K562 (cell line): Measurements from ENCODE around the gene ORC1. TPM values are rescaled to one million over a fixed set of nuclear protein-coding genes. Genes with fewer than 3 reads are reported as not detected.

Experiments used
- ATF7 ChIP-seq: fragments of 450-650 bp; IDR thresholded peaks from 2 replicates; pipeline ENCODE4 v1.7.1; 2014; ENCODE audit warnings: mild to moderate bottlenecking, moderate library complexity
- CBFB ChIP-seq: sonication (generic); formaldehyde crosslinking; IDR thresholded peaks from 2 replicates; pipeline ENCODE4 v1.4.0; 2020; ENCODE audit warnings: mild to moderate bottlenecking, missing genetic modification reagents
- CBX5 ChIP-seq: IDR thresholded peaks from 2 replicates; pipeline ENCODE4 v1.6.1; 2014; ENCODE audit warnings: low read depth, borderline replicate concordance
- CBX8 ChIP-seq: fragments of 200-600 bp; sonication (generic); IDR thresholded peaks from 2 replicates; pipeline ENCODE4 v1.6.1; 2012; ENCODE audit warnings: borderline replicate concordance, mixed run types, low read depth, mild to moderate bottlenecking, moderate library complexity, mixed read lengths, low read length, control low read depth, inconsistent platforms; ENCODE audit not compliant: poor library complexity, severe bottlenecking; ENCODE audit errors: extremely low read depth
- MBD2 ChIP-seq: sonication (generic); IDR thresholded peaks from 2 replicates; pipeline ENCODE4 v1.6.1; 2016; ENCODE audit warnings: low read depth, borderline replicate concordance
- MTA1 ChIP-seq: fragments of 450-650 bp; IDR thresholded peaks from 2 replicates; pipeline ENCODE4 v1.6.1; 2017; ENCODE audit warnings: borderline replicate concordance
- NFXL1 ChIP-seq: fragments of 450-650 bp; formaldehyde crosslinking; IDR thresholded peaks from 2 replicates; pipeline ENCODE4 v1.4.0; 2021; ENCODE audit warnings: mild to moderate bottlenecking
- NUFIP1 ChIP-seq: fragments of 450-650 bp; IDR thresholded peaks from 2 replicates; pipeline ENCODE4 v1.6.1; 2018; ENCODE audit not compliant: partially characterized antibody
- OTX1 ChIP-seq: fragments of 450-650 bp; formaldehyde crosslinking; IDR thresholded peaks from 2 replicates; pipeline ENCODE4 v1.4.0; 2022; ENCODE audit warnings: mild to moderate bottlenecking
- POLR2AphosphoS2 ChIP-seq: IDR thresholded peaks from 2 replicates; pipeline ENCODE4 v1.6.1; 2012; ENCODE audit warnings: low read length, improper control_type of control experiment
- PURB ChIP-seq: sonication (generic); formaldehyde crosslinking; IDR thresholded peaks from 2 replicates; pipeline ENCODE4 v1.9.0; 2021; ENCODE audit warnings: low read depth, mild to moderate bottlenecking, missing genetic modification reagents
- RBFOX2 ChIP-seq: fragments of 200-400 bp; formaldehyde crosslinking; IDR thresholded peaks from 2 replicates; pipeline ENCODE4 v1.6.1; 2017; ENCODE audit warnings: low read depth, mild to moderate bottlenecking, low read length, moderate library complexity
- ZC3H11A ChIP-seq: IDR thresholded peaks from 2 replicates; pipeline ENCODE4 v1.6.1; 2012; ENCODE audit warnings: low read depth, low read length, improper control_type of control experiment
- ZNF165 ChIP-seq: fragments of 250-450 bp; sonication (Bioruptor Pico); IDR thresholded peaks from 2 replicates; pipeline ENCODE4 v1.4.0; 2020; ENCODE audit warnings: borderline replicate concordance
- ZNF175 ChIP-seq: fragments of 200-800 bp; sonication (Bioruptor generic); IDR thresholded peaks from 2 replicates; pipeline ENCODE4 v1.6.1; 2016; ENCODE audit warnings: low read depth, mild to moderate bottlenecking, missing genetic modification characterization, missing compliant biosample characterization
- ZNF41 ChIP-seq: fragments of 250-450 bp; sonication (Bioruptor Pico); conservative IDR thresholded peaks from 2 replicates; pipeline ENCODE4 v1.4.0; 2020; ENCODE audit warnings: mild to moderate bottlenecking
- polyA plus RNA-seq, 8 experiments: library from polyadenylated mRNA; depleted of rRNA in 4 of 8; stranded (reverse) in 5 of 8; unstranded in 3 of 8; fragments of >200 nt; fragmentation: Nextera tagmentation in 2 of 8; fragmentation: Illumina TruSeq in 1 of 8; extraction: Ambion mirVana in 2 of 8; extraction: Trizol in 1 of 8; gene quantifications; 2 replicates each; pipeline versions ENCODE4 v1.2.1 to v1.2.3, GENCODE V29; 2011 to 2014; ENCODE audit warnings: inconsistent platforms in 1 of 8, missing spikeins in 1 of 8
- total RNA-seq, 7 experiments: library from RNA; depleted of rRNA in 6 of 7; stranded (reverse); fragments of >200 nt in 6 of 7; fragmentation: Illumina TruSeq in 2 of 7; extraction: Trizol in 2 of 7; gene quantifications; 2 replicates each; pipeline versions ENCODE4 v1.2.1 to v1.2.3, GENCODE V29; 2011 to 2021; ENCODE audit warnings: low replicate concordance in 1 of 7
- TF ChIP-seq, protein P1 (sequence below): IDR thresholded peaks from 3 replicates; pipeline ENCODE4 v1.6.1; 2011; ENCODE audit warnings: borderline replicate concordance, mild to moderate bottlenecking; ENCODE audit not compliant: insufficient read length, insufficient read depth
- TF ChIP-seq, protein P2 (sequence below): fragments of 450-650 bp; IDR thresholded peaks from 2 replicates; pipeline ENCODE4 v1.6.1; 2016; ENCODE audit warnings: antibody characterized with exemption
- TF ChIP-seq, protein P3 (sequence below): sonication (generic); formaldehyde crosslinking; IDR thresholded peaks from 2 replicates; pipeline ENCODE4 v1.9.0; 2022; ENCODE audit warnings: mild to moderate bottlenecking, missing genetic modification reagents
- TF ChIP-seq, protein P4 (sequence below): sonication (generic); formaldehyde crosslinking; IDR thresholded peaks from 2 replicates; pipeline ENCODE4 v1.8.0; 2022; ENCODE audit warnings: mild to moderate bottlenecking, low read depth, missing genetic modification reagents
- TF ChIP-seq, protein P5 (sequence below): fragments of 250-450 bp; sonication (Bioruptor Pico); IDR thresholded peaks from 2 replicates; pipeline ENCODE4 v1.5.1; 2021; ENCODE audit warnings: mild to moderate bottlenecking

Gene ORC1
- total and polyA plus RNA-seq, 9 of the 15 experiments (the other 6 are each of a cell fraction or from before 2014, with no cell fraction given), result 26.4 to 91.6 (median 69.7) TPM

DNA sequence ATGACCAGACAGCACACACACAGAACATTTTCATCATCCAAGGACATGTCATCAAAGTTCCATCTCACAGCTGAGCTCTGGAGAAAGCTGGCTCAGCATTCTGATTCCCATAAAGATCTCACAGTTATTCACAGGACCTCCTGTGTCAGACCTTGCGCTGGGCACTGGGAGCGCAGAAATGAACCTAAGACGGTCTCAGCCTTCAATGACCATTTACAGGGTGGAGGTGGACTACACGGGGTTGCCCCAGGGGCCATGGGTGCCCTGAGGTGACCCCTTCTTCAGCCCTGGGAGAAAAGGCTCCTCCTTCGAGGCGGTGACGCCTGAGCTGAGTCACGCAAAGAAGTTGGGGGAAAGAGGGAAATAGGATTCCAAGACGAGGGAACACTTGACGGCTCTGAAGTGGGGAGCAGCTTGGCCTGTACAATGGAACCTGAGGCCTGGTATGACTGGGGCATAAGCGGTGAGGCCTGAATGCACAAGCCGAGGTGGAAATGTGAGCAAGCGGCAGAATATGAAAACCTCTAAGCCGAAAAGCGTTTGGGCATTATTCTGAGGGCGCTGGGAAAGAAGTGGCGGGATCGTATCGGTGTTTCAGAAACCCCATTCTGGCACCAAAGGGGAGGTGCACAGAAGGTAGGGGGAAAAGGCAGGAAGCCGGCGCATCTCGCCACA, 39.0 kb downstream of the ORC1 start (continued):
- TF ChIP-seq, protein P1, sequence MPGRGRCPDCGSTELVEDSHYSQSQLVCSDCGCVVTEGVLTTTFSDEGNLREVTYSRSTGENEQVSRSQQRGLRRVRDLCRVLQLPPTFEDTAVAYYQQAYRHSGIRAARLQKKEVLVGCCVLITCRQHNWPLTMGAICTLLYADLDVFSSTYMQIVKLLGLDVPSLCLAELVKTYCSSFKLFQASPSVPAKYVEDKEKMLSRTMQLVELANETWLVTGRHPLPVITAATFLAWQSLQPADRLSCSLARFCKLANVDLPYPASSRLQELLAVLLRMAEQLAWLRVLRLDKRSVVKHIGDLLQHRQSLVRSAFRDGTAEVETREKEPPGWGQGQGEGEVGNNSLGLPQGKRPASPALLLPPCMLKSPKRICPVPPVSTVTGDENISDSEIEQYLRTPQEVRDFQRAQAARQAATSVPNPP, result no peak
- TF ChIP-seq ATF7 (peak; percentile 59), NFXL1 (CRISPR knock-in tag) (no peak), NUFIP1 (no peak), PURB (CRISPR knock-in tag) (no peak), ZNF165 (CRISPR knock-in tag) (no peak), OTX1 (CRISPR knock-in tag) (peak; percentile 54; the same call in 1 of the 2 replicates), ZNF41 (CRISPR knock-in tag) (no peak), POLR2AphosphoS2 (no peak), MTA1 (no peak; the same call in 1 of the 2 replicates), ZC3H11A (no peak), RBFOX2 (no peak), ZNF175 (CRISPR knock-in tag) (no peak), CBX8 (no peak), CBX5 (no peak), MBD2 (0 out of 2 replicates have a peak, but pooled peaks have one; percentile 22), CBFB (CRISPR knock-in tag) (no peak)
- TF ChIP-seq, protein P2, sequence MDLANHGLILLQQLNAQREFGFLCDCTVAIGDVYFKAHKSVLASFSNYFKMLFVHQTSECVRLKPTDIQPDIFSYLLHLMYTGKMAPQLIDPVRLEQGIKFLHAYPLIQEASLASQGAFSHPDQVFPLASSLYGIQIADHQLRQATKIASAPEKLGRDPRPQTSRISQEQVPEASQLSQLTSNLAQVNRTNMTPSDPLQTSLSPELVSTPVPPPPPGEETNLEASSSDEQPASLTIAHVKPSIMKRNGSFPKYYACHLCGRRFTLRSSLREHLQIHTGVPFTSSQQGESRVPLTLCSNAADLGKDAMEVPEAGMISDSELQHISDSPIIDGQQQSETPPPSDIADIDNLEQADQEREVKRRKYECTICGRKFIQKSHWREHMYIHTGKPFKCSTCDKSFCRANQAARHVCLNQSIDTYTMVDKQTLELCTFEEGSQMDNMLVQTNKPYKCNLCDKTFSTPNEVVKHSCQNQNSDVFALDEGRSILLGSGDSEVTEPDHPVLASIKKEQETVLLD, result no peak
- TF ChIP-seq, protein P3, sequence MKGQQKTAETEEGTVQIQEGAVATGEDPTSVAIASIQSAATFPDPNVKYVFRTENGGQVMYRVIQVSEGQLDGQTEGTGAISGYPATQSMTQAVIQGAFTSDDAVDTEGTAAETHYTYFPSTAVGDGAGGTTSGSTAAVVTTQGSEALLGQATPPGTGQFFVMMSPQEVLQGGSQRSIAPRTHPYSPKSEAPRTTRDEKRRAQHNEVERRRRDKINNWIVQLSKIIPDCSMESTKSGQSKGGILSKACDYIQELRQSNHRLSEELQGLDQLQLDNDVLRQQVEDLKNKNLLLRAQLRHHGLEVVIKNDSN, result no peak
- TF ChIP-seq, protein P4, sequence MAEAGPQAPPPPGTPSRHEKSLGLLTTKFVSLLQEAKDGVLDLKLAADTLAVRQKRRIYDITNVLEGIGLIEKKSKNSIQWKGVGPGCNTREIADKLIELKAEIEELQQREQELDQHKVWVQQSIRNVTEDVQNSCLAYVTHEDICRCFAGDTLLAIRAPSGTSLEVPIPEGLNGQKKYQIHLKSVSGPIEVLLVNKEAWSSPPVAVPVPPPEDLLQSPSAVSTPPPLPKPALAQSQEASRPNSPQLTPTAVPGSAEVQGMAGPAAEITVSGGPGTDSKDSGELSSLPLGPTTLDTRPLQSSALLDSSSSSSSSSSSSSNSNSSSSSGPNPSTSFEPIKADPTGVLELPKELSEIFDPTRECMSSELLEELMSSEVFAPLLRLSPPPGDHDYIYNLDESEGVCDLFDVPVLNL, result peak; percentile 38; the same call in 1 of the 2 replicates
- TF ChIP-seq, protein P5, sequence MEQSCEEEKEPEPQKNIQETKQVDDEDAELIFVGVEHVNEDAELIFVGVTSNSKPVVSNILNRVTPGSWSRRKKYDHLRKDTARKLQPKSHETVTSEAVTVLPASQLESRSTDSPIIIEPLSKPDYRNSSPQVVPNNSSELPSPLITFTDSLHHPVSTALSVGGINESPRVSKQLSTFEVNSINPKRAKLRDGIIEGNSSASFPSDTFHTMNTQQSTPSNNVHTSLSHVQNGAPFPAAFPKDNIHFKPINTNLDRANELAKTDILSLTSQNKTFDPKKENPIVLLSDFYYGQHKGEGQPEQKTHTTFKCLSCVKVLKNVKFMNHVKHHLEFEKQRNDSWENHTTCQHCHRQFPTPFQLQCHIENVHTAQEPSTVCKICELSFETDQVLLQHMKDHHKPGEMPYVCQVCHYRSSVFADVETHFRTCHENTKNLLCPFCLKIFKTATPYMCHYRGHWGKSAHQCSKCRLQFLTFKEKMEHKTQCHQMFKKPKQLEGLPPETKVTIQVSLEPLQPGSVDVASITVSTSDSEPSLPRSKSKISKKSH, result no peak
